GM23338 (cell line): ENCODE results near the gene CFAP53. TPM values are rescaled to one million over a fixed set of nuclear protein-coding genes. Genes with fewer than 3 reads are reported as not detected.

Source experiments
- ATAC-seq: fragments of 200-7000 bp; cut with Tn5 transposase; 3 replicates; pipeline ENCODE4 v1.9.1; 2020
- DNase-seq: peaks from one replicate; pipeline ENCODE4 v3.0.0-alpha.2; 2015; ENCODE audit warnings: low spot score
- H2AFZ ChIP-seq: fragments of 200-600 bp; sonication (generic); 2 replicates; pipeline ENCODE4 v1.8.0; 2016; ENCODE audit warnings: antibody characterized with exemption, mild to moderate bottlenecking, moderate library complexity
- H3F3A ChIP-seq: fragments of 200-600 bp; sonication (generic); replicated peaks from 2 replicates; pipeline ENCODE4 v1.8.0; 2017; ENCODE audit warnings: antibody characterized with exemption, mixed run types, low read depth
- H3K27ac ChIP-seq: fragments of 200-600 bp; sonication (generic); 2 replicates; pipeline ENCODE4 v1.6.1; 2016; ENCODE audit warnings: low read depth
- H3K27me3 ChIP-seq: fragments of 200-600 bp; sonication (generic); 2 replicates; pipeline ENCODE4 v1.8.0; 2016; ENCODE audit warnings: mild to moderate bottlenecking, mixed run types, moderate library complexity; ENCODE audit not compliant: insufficient read depth
- H3K36me3 ChIP-seq: fragments of 200-600 bp; sonication (generic); 2 replicates; pipeline ENCODE4 v1.8.0; 2016; ENCODE audit warnings: mild to moderate bottlenecking; ENCODE audit not compliant: insufficient read depth
- H3K4me1 ChIP-seq: fragments of 200-600 bp; sonication (generic); 2 replicates; pipeline ENCODE4 v1.8.0; 2016; ENCODE audit warnings: mild to moderate bottlenecking, moderate library complexity; ENCODE audit not compliant: insufficient read depth
- H3K4me2 ChIP-seq: fragments of 200-600 bp; sonication (generic); 2 replicates; pipeline ENCODE4 v1.7.1; 2017; ENCODE audit warnings: mixed run types
- H3K4me3 ChIP-seq: fragments of 200-600 bp; sonication (generic); 2 replicates; pipeline ENCODE4 v1.6.1; 2016; ENCODE audit warnings: mixed run types
- H3K79me2 ChIP-seq: fragments of 200-600 bp; sonication (generic); replicated peaks from 2 replicates; pipeline ENCODE4 v1.8.0; 2017; ENCODE audit warnings: mild to moderate bottlenecking; ENCODE audit not compliant: insufficient read depth
- H3K9me2 ChIP-seq: fragments of 200-600 bp; sonication (generic); 2 replicates; pipeline ENCODE4 v1.8.0; 2017; ENCODE audit not compliant: insufficient read depth
- H4K20me1 ChIP-seq: fragments of 200-600 bp; sonication (generic); replicated peaks from 2 replicates; pipeline ENCODE4 v1.8.0; 2017; ENCODE audit warnings: mild to moderate bottlenecking; ENCODE audit not compliant: insufficient read depth
- H3K27ac Mint-ChIP-seq: 2 replicates; pipeline ENCODE4 v1.8.0; 2020; ENCODE audit warnings: inconsistent platforms, mild to moderate bottlenecking, moderate library complexity, mixed read lengths
- H3K27me3 Mint-ChIP-seq: 3 replicates; pipeline ENCODE4 v1.8.0; 2022; ENCODE audit warnings: low read depth, mild to moderate bottlenecking, moderate library complexity, mixed read lengths, inconsistent platforms; ENCODE audit not compliant: insufficient read depth, poor library complexity
- H3K36me3 Mint-ChIP-seq: 3 replicates; pipeline ENCODE4 v1.8.0; 2021; ENCODE audit warnings: low read depth, mild to moderate bottlenecking, inconsistent platforms, moderate library complexity, mixed read lengths
- H3K4me1 Mint-ChIP-seq: 3 replicates; pipeline ENCODE4 v1.8.0; 2020; ENCODE audit warnings: mild to moderate bottlenecking, inconsistent platforms, mixed read lengths
- H3K4me3 Mint-ChIP-seq: 3 replicates; pipeline ENCODE4 v1.8.0; 2021; ENCODE audit warnings: moderate library complexity, mild to moderate bottlenecking, inconsistent platforms, mixed read lengths
- H3K9me3 Mint-ChIP-seq: 3 replicates; pipeline ENCODE4 v1.8.0; 2020; ENCODE audit warnings: moderate library complexity, mild to moderate bottlenecking, inconsistent platforms, mixed read lengths
- ETS1 ChIP-seq: IDR thresholded peaks from 2 replicates; pipeline ENCODE4 v1.6.1; 2016; ENCODE audit warnings: antibody characterized with exemption
- EZH2phosphoT487 ChIP-seq: fragments of 200-600 bp; sonication (generic); IDR thresholded peaks from one replicate; pipeline ENCODE4 v1.8.1; 2018; ENCODE audit warnings: antibody characterized with exemption; ENCODE audit not compliant: unreplicated experiment
- JUNB ChIP-seq: IDR thresholded peaks from one replicate; pipeline ENCODE4 v1.6.1; 2016; ENCODE audit warnings: antibody characterized with exemption; ENCODE audit not compliant: unreplicated experiment
- STAT1 ChIP-seq: IDR thresholded peaks from one replicate; pipeline ENCODE4 v1.6.1; 2016; ENCODE audit warnings: antibody characterized with exemption; ENCODE audit not compliant: unreplicated experiment
- ZNF114 ChIP-seq: fragments of 250-450 bp; sonication (Bioruptor Pico); IDR thresholded peaks from 2 replicates; pipeline ENCODE4 v1.5.0; 2020; ENCODE audit warnings: mild to moderate bottlenecking, moderate library complexity
- polyA plus RNA-seq: library from polyadenylated mRNA; unstranded; fragments of >200 nt; fragmentation: Nextera tagmentation; extraction: Ambion mirVana; gene quantifications from 2 replicates; pipeline ENCODE4 v1.2.1, GENCODE V29; 2016
- total RNA-seq: library from RNA; depleted of rRNA; stranded (reverse); fragments of >200 nt; shearing (Covaris generic); gene quantifications from 2 replicates; pipeline ENCODE4 v1.2.3, GENCODE V29; 2014
- TF ChIP-seq, protein P1 (sequence below): fragments of 250-450 bp; sonication (Bioruptor Pico); IDR thresholded peaks from 2 replicates; pipeline ENCODE4 v1.5.0; 2020; ENCODE audit warnings: mild to moderate bottlenecking, moderate library complexity
- TF ChIP-seq, protein P2 (sequence below), 2 experiments: fragments of 200-600 bp in 1 of 2; sonication (generic) in 1 of 2; conservative IDR thresholded peaks; 2 replicates each; pipeline versions ENCODE4 v1.5.1 to v1.6.1; 2016 to 2017; ENCODE audit warnings: antibody characterized with exemption in 2 of 2, low read depth in 2 of 2, mild to moderate bottlenecking in 2 of 2, moderate library complexity in 1 of 2
- TF ChIP-seq, protein P3 (sequence below): IDR thresholded peaks from one replicate; pipeline ENCODE4 v1.6.1; 2018; ENCODE audit warnings: antibody characterized with exemption; ENCODE audit not compliant: unreplicated experiment

CFAP53 gene
- total and polyA plus RNA-seq, 2 experiments from 2014 or later: 0.71 TPM; not detected in 1

GRCh38 chr18:50284255-50284885, 18.1 kb upstream of the CFAP53 start:
- no peak for ATAC-seq
- DNase-seq: no peak
- no peak overlapping the region for H3K27ac Mint-ChIP-seq
- H3K4me2 ChIP-seq: no peak overlapping the region
- TF ChIP-seq ZNF114 (CRISPR knock-in tag) (no peak), JUNB (no peak), EZH2phosphoT487 (no peak), ETS1 (no peak), STAT1 (no peak)
- TF ChIP-seq, protein P1, sequence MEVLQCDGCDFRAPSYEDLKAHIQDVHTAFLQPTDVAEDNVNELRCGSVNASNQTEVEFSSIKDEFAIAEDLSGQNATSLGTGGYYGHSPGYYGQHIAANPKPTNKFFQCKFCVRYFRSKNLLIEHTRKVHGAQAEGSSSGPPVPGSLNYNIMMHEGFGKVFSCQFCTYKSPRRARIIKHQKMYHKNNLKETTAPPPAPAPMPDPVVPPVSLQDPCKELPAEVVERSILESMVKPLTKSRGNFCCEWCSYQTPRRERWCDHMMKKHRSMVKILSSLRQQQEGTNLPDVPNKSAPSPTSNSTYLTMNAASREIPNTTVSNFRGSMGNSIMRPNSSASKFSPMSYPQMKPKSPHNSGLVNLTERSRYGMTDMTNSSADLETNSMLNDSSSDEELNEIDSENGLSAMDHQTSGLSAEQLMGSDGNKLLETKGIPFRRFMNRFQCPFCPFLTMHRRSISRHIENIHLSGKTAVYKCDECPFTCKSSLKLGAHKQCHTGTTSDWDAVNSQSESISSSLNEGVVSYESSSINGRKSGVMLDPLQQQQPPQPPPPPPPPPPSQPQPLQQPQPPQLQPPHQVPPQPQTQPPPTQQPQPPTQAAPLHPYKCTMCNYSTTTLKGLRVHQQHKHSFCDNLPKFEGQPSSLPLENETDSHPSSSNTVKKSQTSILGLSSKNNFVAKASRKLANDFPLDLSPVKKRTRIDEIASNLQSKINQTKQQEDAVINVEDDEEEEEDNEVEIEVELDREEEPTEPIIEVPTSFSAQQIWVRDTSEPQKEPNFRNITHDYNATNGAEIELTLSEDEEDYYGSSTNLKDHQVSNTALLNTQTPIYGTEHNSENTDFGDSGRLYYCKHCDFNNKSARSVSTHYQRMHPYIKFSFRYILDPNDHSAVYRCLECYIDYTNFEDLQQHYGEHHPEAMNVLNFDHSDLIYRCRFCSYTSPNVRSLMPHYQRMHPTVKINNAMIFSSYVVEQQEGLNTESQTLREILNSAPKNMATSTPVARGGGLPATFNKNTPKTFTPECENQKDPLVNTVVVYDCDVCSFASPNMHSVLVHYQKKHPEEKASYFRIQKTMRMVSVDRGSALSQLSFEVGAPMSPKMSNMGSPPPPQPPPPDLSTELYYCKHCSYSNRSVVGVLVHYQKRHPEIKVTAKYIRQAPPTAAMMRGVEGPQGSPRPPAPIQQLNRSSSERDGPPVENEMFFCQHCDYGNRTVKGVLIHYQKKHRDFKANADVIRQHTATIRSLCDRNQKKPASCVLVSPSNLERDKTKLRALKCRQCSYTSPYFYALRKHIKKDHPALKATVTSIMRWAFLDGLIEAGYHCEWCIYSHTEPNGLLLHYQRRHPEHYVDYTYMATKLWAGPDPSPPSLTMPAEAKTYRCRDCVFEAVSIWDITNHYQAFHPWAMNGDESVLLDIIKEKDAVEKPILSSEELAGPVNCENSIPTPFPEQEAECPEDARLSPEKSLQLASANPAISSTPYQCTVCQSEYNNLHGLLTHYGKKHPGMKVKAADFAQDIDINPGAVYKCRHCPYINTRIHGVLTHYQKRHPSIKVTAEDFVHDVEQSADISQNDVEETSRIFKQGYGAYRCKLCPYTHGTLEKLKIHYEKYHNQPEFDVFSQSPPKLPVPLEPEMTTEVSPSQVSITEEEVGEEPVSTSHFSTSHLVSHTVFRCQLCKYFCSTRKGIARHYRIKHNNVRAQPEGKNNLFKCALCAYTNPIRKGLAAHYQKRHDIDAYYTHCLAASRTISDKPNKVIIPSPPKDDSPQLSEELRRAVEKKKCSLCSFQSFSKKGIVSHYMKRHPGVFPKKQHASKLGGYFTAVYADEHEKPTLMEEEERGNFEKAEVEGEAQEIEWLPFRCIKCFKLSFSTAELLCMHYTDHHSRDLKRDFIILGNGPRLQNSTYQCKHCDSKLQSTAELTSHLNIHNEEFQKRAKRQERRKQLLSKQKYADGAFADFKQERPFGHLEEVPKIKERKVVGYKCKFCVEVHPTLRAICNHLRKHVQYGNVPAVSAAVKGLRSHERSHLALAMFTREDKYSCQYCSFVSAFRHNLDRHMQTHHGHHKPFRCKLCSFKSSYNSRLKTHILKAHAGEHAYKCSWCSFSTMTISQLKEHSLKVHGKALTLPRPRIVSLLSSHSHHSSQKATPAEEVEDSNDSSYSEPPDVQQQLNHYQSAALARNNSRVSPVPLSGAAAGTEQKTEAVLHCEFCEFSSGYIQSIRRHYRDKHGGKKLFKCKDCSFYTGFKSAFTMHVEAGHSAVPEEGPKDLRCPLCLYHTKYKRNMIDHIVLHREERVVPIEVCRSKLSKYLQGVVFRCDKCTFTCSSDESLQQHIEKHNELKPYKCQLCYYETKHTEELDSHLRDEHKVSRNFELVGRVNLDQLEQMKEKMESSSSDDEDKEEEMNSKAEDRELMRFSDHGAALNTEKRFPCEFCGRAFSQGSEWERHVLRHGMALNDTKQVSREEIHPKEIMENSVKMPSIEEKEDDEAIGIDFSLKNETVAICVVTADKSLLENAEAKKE: no peak
- TF ChIP-seq, protein P2, sequence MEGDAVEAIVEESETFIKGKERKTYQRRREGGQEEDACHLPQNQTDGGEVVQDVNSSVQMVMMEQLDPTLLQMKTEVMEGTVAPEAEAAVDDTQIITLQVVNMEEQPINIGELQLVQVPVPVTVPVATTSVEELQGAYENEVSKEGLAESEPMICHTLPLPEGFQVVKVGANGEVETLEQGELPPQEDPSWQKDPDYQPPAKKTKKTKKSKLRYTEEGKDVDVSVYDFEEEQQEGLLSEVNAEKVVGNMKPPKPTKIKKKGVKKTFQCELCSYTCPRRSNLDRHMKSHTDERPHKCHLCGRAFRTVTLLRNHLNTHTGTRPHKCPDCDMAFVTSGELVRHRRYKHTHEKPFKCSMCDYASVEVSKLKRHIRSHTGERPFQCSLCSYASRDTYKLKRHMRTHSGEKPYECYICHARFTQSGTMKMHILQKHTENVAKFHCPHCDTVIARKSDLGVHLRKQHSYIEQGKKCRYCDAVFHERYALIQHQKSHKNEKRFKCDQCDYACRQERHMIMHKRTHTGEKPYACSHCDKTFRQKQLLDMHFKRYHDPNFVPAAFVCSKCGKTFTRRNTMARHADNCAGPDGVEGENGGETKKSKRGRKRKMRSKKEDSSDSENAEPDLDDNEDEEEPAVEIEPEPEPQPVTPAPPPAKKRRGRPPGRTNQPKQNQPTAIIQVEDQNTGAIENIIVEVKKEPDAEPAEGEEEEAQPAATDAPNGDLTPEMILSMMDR (conservative IDR thresholded peaks at IDR 0.05; ENCODE audit: low read depth in 2 of 2): no peak
- TF ChIP-seq, protein P3, sequence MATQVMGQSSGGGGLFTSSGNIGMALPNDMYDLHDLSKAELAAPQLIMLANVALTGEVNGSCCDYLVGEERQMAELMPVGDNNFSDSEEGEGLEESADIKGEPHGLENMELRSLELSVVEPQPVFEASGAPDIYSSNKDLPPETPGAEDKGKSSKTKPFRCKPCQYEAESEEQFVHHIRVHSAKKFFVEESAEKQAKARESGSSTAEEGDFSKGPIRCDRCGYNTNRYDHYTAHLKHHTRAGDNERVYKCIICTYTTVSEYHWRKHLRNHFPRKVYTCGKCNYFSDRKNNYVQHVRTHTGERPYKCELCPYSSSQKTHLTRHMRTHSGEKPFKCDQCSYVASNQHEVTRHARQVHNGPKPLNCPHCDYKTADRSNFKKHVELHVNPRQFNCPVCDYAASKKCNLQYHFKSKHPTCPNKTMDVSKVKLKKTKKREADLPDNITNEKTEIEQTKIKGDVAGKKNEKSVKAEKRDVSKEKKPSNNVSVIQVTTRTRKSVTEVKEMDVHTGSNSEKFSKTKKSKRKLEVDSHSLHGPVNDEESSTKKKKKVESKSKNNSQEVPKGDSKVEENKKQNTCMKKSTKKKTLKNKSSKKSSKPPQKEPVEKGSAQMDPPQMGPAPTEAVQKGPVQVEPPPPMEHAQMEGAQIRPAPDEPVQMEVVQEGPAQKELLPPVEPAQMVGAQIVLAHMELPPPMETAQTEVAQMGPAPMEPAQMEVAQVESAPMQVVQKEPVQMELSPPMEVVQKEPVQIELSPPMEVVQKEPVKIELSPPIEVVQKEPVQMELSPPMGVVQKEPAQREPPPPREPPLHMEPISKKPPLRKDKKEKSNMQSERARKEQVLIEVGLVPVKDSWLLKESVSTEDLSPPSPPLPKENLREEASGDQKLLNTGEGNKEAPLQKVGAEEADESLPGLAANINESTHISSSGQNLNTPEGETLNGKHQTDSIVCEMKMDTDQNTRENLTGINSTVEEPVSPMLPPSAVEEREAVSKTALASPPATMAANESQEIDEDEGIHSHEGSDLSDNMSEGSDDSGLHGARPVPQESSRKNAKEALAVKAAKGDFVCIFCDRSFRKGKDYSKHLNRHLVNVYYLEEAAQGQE: no peak
- H3K9me2 ChIP-seq: no peaks in the 10 kb centered on the region
- peaks cover 20% of the 10 kb centered on the region for H3K27me3 Mint-ChIP-seq
- no peak overlapping the region for H3K4me3 ChIP-seq
- H3K4me1 Mint-ChIP-seq: peaks cover 20% of the 10 kb centered on the region
- peaks cover 22% of the 10 kb centered on the region for H3K79me2 ChIP-seq
- H3K4me3 Mint-ChIP-seq: peak overlapping the region; percentile 3; the same call in 1 of the 3 replicates
- H4K20me1 ChIP-seq: no peaks in the 10 kb centered on the region
- H3K4me1 ChIP-seq: peaks cover 9% of the 10 kb centered on the region
- H2AFZ ChIP-seq: no peak overlapping the region
- H3K27me3 ChIP-seq: no peaks in the 10 kb centered on the region
- H3F3A ChIP-seq: no peaks in the 10 kb centered on the region; the same call in 1 of the 2 replicates
- peaks cover 39% of the 10 kb centered on the region for H3K36me3 Mint-ChIP-seq
- H3K9me3 Mint-ChIP-seq: no peaks in the 10 kb centered on the region; the same call in 2 of the 3 replicates
- no peaks in the 10 kb centered on the region for H3K36me3 ChIP-seq
- H3K27ac ChIP-seq: no peak overlapping the region
